ENCODE data around the gene F11.
"Not testable (repeated sequence)": the region's sequence is repeated elsewhere in the genome, so short reads cannot be mapped to it uniquely, and the experiment has no call there.

The F11 gene

DNA sequence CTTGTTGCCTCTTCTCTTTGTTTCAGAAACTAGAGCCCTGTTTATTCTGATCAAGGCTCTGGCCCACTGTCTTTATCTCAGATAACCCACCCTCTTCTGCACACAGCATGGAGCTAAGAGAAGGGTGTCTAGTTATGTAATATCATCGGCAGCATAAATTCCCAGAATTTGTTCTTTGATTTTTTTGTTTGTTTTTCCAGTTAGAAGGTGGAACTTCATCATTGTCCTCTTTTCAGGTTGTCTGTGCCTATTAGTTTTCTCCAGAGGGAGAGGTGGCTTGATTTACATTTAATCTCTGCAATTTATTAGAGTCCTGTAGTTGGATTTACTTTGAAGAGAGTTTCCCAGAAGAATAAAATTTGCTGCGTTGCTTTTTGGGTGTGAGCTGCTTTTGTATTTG lies 15.2 kb upstream of the F11 start:
- no peak for DNase-seq

DNA sequence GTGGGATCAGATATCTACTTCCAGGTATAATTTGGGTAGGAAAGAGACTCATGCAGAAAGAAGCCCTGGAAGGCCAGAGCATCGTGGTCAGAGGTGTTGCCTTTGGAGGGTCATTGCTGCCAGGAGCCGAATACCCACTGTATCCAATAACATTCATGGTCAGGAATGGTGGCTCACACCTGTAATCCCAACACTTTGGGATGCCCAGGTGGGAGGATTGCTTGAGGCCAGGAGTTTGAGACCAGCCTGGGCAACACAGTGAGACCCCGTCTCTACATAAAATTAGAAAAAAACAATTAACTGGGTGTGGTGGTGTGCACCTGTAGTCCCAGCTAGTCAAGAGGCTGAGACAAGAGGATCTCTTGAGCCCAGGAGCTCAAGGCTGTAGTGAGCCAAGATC lies 10.9 kb upstream of the F11 start:
- no peak for DNase-seq

DNA sequence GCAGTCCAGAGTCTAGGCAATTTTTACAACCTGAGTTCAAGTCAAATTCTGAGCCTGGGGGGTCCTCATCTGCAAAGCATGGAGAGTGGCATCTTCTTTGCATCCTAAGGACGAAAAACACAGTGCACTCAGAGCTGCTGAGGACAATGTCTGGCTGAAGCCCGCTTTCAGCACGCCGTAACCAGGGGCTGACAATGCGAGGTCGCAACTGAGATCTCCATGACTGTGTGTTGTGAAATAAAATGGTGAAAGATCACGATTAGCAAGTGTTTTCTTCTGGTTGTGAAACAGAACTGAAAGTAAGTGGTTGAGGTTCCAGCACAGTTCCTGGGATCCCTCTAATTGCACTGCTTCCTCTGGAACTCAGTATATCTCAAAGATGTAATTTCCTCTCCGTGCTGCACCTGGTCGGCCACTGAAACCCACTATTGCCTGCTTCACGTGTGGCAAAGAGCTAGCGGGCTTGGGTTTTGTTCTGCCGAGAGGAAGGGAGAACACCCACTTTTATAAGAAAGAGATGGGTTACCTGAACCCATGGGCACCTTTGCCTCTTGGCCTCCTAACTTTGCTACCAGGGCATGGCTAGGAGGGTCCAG lies 7.7 kb upstream of the F11 start:
- no peak for DNase-seq

GRCh38 chr4:186260117-186260503 lies 5.9 kb upstream of the F11 start:
- no peak for DNase-seq

GRCh38 chr4:186260504-186261448 lies 5.2 kb upstream of the F11 start:
- DNase-seq: no peak

- no peak for DNase-seq
These were observed 1.3 kb upstream of the F11 start for GRCh38 chr4:186264660-186265059.

GRCh38 chr4:186265250-186265649 lies 739 bp upstream of the F11 start:
- DNase-seq: not testable (repeated sequence)

- DNase-seq: no peak
These were observed 904 bp downstream of the F11 start for GRCh38 chr4:186266729-186267456.

DNA sequence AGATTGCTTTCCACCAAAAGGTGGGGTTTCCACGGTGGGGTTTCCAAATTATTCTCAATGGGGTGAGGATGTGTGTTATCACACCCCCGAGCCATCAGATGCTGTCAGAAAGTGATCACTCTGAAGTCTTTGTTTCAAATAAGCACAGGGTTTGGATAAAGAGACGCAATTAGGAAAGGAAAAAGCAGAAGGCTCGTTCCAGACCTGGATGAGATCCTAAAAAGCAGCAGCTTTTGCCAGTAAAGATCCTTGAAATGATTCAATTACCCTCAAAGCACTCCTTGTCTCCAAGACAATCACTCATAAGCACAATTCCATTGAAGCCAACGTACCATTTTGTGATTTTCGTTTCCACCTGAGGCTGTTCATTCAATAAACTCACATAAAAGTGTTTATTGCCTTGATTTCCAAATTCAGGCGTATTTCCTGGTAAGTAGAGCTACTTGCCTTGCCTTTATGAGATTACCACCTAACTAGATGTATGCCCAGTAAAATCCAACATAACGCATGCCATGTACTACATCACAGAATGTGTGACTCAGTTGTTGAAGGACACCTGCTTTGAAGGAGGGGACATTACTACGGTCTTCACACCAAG lies 5.2 kb downstream of the F11 start:
- DNase-seq: no peak

DNA sequence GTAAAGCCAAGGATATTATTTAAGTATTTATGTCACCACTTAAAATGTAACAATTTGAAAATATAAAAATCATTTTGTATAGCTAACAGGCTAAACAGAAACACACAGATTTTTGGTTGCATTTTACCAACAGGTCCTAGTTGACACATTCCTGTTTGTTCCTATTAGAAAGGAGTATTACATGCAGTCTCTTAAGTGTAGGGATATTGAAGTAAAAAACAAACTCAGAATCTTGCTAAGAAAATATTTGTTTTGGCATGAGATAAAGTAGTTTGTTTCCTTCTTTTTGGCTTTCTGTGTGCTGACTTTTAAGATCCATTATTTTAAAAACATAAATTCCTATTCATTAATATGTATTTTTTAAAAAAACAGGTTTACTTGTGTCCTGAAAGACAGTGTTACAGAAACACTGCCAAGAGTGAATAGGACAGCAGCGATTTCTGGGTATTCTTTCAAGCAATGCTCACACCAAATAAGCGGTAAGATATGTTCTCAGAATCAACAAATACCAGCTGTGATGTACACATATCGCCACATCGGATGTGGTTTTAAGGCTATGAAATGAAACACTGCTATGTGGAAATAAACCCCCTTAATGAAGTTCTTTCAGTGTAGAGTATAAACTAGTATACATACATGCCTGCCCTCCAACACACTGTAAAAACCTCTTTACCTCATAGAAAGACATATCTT lies 6.9 kb downstream of the F11 start:
- DNase-seq: no peak

- not testable (repeated sequence) for DNase-seq
These were observed 7.4 kb downstream of the F11 start for GRCh38 chr4:186273392-186273789.

- no peak for DNase-seq
These were observed 17.3 kb downstream of the F11 start for GRCh38 chr4:186283311-186283710.

DNA sequence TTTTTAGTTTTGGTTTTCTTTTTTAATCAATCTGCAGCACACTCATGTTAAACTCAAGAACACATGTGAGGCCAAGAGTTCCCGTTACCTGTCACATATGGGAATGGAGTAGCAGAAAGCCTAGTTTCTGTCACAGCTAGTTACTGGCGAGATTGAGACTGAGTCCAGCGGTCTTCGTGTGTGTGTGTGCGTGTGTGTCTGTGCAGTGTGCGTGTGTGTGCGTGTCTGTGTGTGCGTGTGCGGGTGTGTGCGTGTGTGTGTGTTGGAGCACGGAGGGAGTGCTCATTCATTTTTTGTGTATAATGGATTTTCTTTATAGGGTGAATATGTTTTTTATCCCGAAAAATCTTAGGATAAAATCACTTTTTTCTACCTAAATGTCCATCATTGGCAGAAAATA lies 19.2 kb downstream of the F11 start:
- DNase-seq: no peak

- DNase-seq: no peak
These were observed 20.6 kb downstream of the F11 start for GRCh38 chr4:186286581-186286980.

GRCh38 chr4:186291256-186291890 lies 25.4 kb downstream of the F11 start:
- no peak for DNase-seq

- DNase-seq: no peak
These were observed 28.2 kb downstream of the F11 start for GRCh38 chr4:186294160-186294559.

- no peak for DNase-seq
These were observed 30.5 kb downstream of the F11 start for GRCh38 chr4:186296481-186296880.

- DNase-seq: no peak
These were observed 31.1 kb downstream of the F11 start for GRCh38 chr4:186297013-186297645.

GRCh38 chr4:186298031-186298647 lies 32.1 kb downstream of the F11 start:
- DNase-seq: no peak

- no peak for DNase-seq
These were observed 33.3 kb downstream of the F11 start for GRCh38 chr4:186299291-186299690.

Data from stimulated activated CD4-positive, alpha-beta T cell treated with anti-CD3 and anti-CD28 coated beads, Interleukin-2, amount 100 ng/mL, for 24 hours (primary cell).